Hematopoietic multipotent progenitor cell treated with erythropoietin and hydrocortisone succinate and interleukin-3 and kit ligand, for 6 days (in vitro differentiated cells): Measurements from ENCODE around the gene PRDM11.
A peak's percentile ranks its signal among the peaks of the same experiment; 100 is the strongest.

Source experiments
- DNase-seq: peaks from one replicate; pipeline ENCODE4 v3.0.0-alpha.2; 2015

Gene PRDM11

GRCh38 chr11:45142241-45143055 is 4.0 kb upstream of the PRDM11 start:
- no peak for DNase-seq

- DNase-seq = no peak
These were observed 2.9 kb upstream of the PRDM11 start for GRCh38 chr11:45143494-45143893.

- no peak for DNase-seq
These were observed 2.0 kb upstream of the PRDM11 start for GRCh38 chr11:45144126-45145082.

GRCh38 chr11:45145083-45145378 is 1.4 kb upstream of the PRDM11 start:
- no peak for DNase-seq

GRCh38 chr11:45145379-45146071 is 914 bp upstream of the PRDM11 start:
- DNase-seq = peak; percentile 56

GRCh38 chr11:45147017-45147728 is 734 bp downstream of the PRDM11 start:
- peak; percentile 95 for DNase-seq

GRCh38 chr11:45147891-45148675 is 1.6 kb downstream of the PRDM11 start:
- no peak for DNase-seq

GRCh38 chr11:45149483-45150056 is 3.1 kb downstream of the PRDM11 start:
- no peak for DNase-seq

- DNase-seq = no peak
These were observed 3.9 kb downstream of the PRDM11 start for GRCh38 chr11:45150301-45150700.

GRCh38 chr11:45150943-45151342 is 4.5 kb downstream of the PRDM11 start:
- no peak for DNase-seq

GRCh38 chr11:45151362-45151982 is 5.0 kb downstream of the PRDM11 start:
- DNase-seq = no peak

- DNase-seq = no peak
These were observed 6.5 kb downstream of the PRDM11 start for GRCh38 chr11:45152740-45153595.

GRCh38 chr11:45154276-45154675 is 7.8 kb downstream of the PRDM11 start:
- no peak for DNase-seq

GRCh38 chr11:45155058-45155551 is 8.7 kb downstream of the PRDM11 start:
- no peak for DNase-seq

- DNase-seq = no peak
These were observed 9.3 kb downstream of the PRDM11 start for GRCh38 chr11:45155627-45156180.

GRCh38 chr11:45156201-45156600 is 9.8 kb downstream of the PRDM11 start:
- no peak for DNase-seq

- no peak for DNase-seq
These were observed 10.3 kb downstream of the PRDM11 start for GRCh38 chr11:45156741-45157140.

- no peak for DNase-seq
These were observed 11.1 kb downstream of the PRDM11 start for GRCh38 chr11:45157247-45158209.
